Measurements from ENCODE around the gene GNAO1. TPM values are rescaled to one million over a fixed set of nuclear protein-coding genes. Genes with fewer than 3 reads are reported as not detected.

The GNAO1 gene
- total RNA-seq, 1 donor from 2014 or later, result not detected

- Histone ChIP-seq H3K27me3 (ENCODE audit: control insufficient read depth, insufficient read depth, low read length) (peaks cover 2% of the 10 kb centered on the region), H3K4me3 (ENCODE audit: low read depth, low read length) (no peak overlapping the region), H3K36me3 (ENCODE audit: control insufficient read depth, insufficient read depth, low read length) (no peaks in the 10 kb centered on the region)
- FAIRE-seq (no peak), DNase-seq (ENCODE audit: low read depth) (no peak)
- TF ChIP-seq CTCF (IDR thresholded peaks at IDR 0.05; ENCODE audit: insufficient read depth, low read length, severe bottlenecking), result no peak
Observed at GRCh38 chr16:56295739-56296527, 104.6 kb downstream of the GNAO1 start.

GRCh38 chr16:56297684-56298083 is 106.4 kb downstream of the GNAO1 start:
- FAIRE-seq, result no peak
- Histone ChIP-seq H3K27me3 (ENCODE audit: control insufficient read depth, insufficient read depth, low read length) (peaks cover 2% of the 10 kb centered on the region), H3K4me3 (ENCODE audit: low read depth, low read length) (no peak overlapping the region), H3K36me3 (ENCODE audit: control insufficient read depth, insufficient read depth, low read length) (no peaks in the 10 kb centered on the region)
- TF ChIP-seq CTCF (IDR thresholded peaks at IDR 0.05; ENCODE audit: insufficient read depth, low read length, severe bottlenecking), result no peak
- no peak for DNase-seq (ENCODE audit: low read depth)

- no peaks in the 10 kb centered on the region for H3K36me3 ChIP-seq (ENCODE audit: control insufficient read depth, insufficient read depth, low read length)
- H3K27me3 ChIP-seq (ENCODE audit: control insufficient read depth, insufficient read depth, low read length), result peaks cover 2% of the 10 kb centered on the region
- H3K4me3 ChIP-seq (ENCODE audit: low read depth, low read length), result no peak overlapping the region
- DNase-seq (ENCODE audit: low read depth), result no peak
- FAIRE-seq, result no peak
- no peak for TF ChIP-seq CTCF (IDR thresholded peaks at IDR 0.05; ENCODE audit: insufficient read depth, low read length, severe bottlenecking)
Observed at GRCh38 chr16:56298116-56298515, 106.8 kb downstream of the GNAO1 start.

GRCh38 chr16:56298948-56299596 is 107.8 kb downstream of the GNAO1 start:
- FAIRE-seq (no peak), DNase-seq (ENCODE audit: low read depth) (no peak)
- Histone ChIP-seq H3K36me3 (ENCODE audit: control insufficient read depth, insufficient read depth, low read length) (no peaks in the 10 kb centered on the region), H3K4me3 (ENCODE audit: low read depth, low read length) (no peak overlapping the region), H3K27me3 (ENCODE audit: control insufficient read depth, insufficient read depth, low read length) (peaks cover 2% of the 10 kb centered on the region)
- no peak for TF ChIP-seq CTCF (IDR thresholded peaks at IDR 0.05; ENCODE audit: insufficient read depth, low read length, severe bottlenecking)

- FAIRE-seq (no peak), DNase-seq (ENCODE audit: low read depth) (no peak)
- TF ChIP-seq CTCF (IDR thresholded peaks at IDR 0.05; ENCODE audit: insufficient read depth, low read length, severe bottlenecking), result no peak
- Histone ChIP-seq H3K4me3 (ENCODE audit: low read depth, low read length) (no peak overlapping the region), H3K36me3 (ENCODE audit: control insufficient read depth, insufficient read depth, low read length) (no peaks in the 10 kb centered on the region), H3K27me3 (ENCODE audit: control insufficient read depth, insufficient read depth, low read length) (peaks cover 2% of the 10 kb centered on the region)
Observed at GRCh38 chr16:56300242-56300623, 108.9 kb downstream of the GNAO1 start.

Data from bronchial epithelial cell (primary cell).